Immature natural killer cell (primary cell): ENCODE results near the gene KCNN1. TPM values are rescaled to one million over a fixed set of nuclear protein-coding genes. Genes with fewer than 3 reads are reported as not detected.

Experiments used
- DNase-seq, 3 donors: peaks; one replicate each; pipeline ENCODE4 v3.0.0; 2022; ENCODE audit warnings: mixed read lengths in 1 of 3
- H3K27ac Mint-ChIP-seq, 6 donors: one replicate each; pipeline ENCODE4 v1.8.0; 2020; ENCODE audit warnings: mixed read lengths in 6 of 6, mild to moderate bottlenecking in 5 of 6, inconsistent platforms in 4 of 6, moderate library complexity in 3 of 6
- H3K27me3 Mint-ChIP-seq, 3 donors: one replicate each; pipeline ENCODE4 v1.8.0; 2020 to 2021; ENCODE audit warnings: low read depth in 3 of 3, mild to moderate bottlenecking in 3 of 3, mixed read lengths in 3 of 3, moderate library complexity in 3 of 3, inconsistent platforms in 1 of 3
- H3K36me3 Mint-ChIP-seq, 3 donors: one replicate each; pipeline ENCODE4 v1.8.0; 2020; ENCODE audit warnings: mixed read lengths in 3 of 3, inconsistent platforms in 2 of 3, mild to moderate bottlenecking in 2 of 3
- H3K4me1 Mint-ChIP-seq, 2 donors: one replicate each; pipeline ENCODE4 v1.8.0; 2020; ENCODE audit warnings: inconsistent platforms in 2 of 2, mild to moderate bottlenecking in 2 of 2, mixed read lengths in 2 of 2, moderate library complexity in 1 of 2
- H3K4me3 Mint-ChIP-seq, 5 donors: one replicate each; pipeline ENCODE4 v1.8.0; 2020; ENCODE audit warnings: mild to moderate bottlenecking in 5 of 5, mixed read lengths in 5 of 5, inconsistent platforms in 3 of 5, moderate library complexity in 3 of 5
- H3K9me3 Mint-ChIP-seq, 6 donors: one replicate each; pipeline ENCODE4 v1.8.0; 2020; ENCODE audit warnings: mild to moderate bottlenecking in 6 of 6, mixed read lengths in 6 of 6, inconsistent platforms in 4 of 6, moderate library complexity in 3 of 6
- polyA plus RNA-seq, 3 donors: library from polyadenylated mRNA; unstranded; fragments of 300-500 nt; fragmentation: Illumina TruSeq; gene quantifications; one replicate each; pipeline ENCODE4 v1.2.3, GENCODE V29; 2021

Gene KCNN1
- polyA plus RNA-seq, 3 donors from 2014 or later, result not detected

- Mint-ChIP-seq H3K4me1 (peaks cover 30 to 41% of the 10 kb centered on the region in 2 donors), H3K27ac (peak overlapping the region in 5 of 6 donors; percentile 67 to 92 (median 86)), H3K36me3 (no peaks in the 10 kb centered on the region), H3K4me3 (peak overlapping the region; percentile 45 to 79 (median 73)), H3K27me3 (peaks cover 40 to 48% (median 48%) of the 10 kb centered on the region in 3 donors), H3K9me3 (no peaks in the 10 kb centered on the region)
- DNase-seq, result peak; percentile 53 to 76 (median 58)
These were observed 16.4 kb upstream of the KCNN1 start for GRCh38 chr19:17950310-17951156.

DNA sequence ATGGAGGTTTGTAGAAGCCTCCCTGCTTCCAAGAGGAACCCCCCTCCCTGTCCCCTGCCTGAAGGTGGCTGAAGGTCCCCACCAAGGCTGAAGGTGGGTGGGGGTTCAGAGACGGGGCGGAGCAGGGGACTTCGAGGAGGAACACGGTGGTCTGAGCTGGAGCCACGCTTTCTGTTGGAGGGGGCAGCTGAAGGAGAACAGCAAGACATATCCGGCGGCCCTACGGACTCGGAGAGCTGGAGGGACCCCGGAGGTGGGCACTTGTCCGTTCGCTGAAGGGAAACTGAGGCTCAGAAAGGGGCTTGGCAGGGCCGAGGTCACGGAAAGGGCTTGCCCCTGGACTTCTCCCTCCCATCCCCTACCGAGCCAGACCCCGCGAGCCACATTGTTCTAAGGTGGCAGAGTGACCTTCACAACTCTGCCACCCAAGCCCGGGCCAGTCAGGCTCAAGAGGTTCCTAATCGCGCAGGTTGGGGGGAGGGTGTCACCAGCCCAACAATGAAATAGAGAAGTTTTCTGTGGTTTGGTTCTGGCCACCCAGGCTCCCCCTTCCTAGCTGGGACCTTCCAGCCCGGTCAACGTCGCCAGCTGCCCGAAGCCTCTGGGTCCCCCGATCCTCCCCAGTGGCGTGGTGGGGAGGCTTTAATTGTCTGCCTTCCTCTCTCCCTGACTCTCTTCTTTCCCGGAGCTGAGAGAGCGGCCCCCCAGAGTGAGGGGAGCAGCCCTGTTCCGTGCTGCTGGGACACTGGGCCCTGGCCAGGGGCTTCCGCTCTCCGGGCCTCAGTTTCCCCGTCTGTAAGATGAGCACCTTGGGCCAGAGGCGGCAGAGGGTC lies 15.5 kb upstream of the KCNN1 start:
- Mint-ChIP-seq H3K36me3 (no peaks in the 10 kb centered on the region), H3K27me3 (peaks cover 39 to 47% (median 43%) of the 10 kb centered on the region in 3 donors), H3K9me3 (no peaks in the 10 kb centered on the region), H3K4me3 (peak overlapping the region; percentile 4 to 79 (median 48)), H3K27ac (peak overlapping the region in 3 of 6 donors; percentile 10 to 87 (median 67)), H3K4me1 (peaks cover 30 to 39% of the 10 kb centered on the region in 2 donors)
- peak in 1 of 3 donors; percentile 27 for DNase-seq

DNA sequence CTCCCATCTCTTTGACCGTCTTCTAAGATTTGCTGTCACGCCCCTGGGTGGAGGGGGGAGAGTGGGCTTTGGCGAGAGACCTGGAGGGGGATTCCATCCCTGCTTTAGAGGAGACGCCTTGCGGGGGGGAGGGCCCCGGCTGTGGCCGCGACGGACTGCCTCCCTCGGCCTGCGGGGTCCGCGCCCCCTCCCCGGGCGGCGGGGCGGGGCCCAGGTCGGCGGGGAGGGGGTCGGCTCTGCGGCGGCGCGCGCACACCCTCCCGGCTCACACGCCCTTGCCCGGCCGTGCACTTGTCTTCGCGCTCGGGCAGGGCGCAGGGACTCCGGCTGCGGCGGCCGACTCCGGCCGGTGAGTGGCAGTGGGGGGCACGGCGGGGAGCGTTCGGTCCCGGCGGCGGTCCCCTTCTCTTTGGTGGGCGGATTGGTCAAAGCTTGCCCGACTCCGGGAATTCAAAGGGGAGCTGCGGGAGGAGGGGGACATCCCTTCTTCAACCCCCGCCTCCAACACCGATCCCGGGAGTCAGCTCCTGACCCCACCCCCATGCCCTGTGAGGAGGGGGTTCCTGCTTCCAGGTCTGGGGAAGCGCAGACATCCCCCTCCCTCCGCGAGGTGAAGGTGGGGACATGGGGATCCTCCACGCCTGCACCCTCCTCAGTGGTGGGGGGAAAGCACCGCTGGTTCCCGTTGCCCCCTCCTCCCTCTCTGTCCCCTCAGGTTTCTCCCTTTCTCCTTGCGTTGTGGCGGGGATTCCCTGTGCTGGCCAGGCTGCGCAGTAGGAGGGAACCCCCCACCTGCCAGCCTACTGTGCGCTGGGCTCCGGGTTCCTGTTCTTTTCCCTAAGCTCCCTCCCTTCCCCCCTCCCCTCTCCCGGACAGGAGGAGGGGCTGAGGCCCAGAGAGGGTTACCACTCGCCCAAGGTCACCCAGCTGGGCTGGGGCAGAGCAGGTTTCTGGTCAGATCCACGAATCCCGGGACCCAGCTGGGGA lies 14.6 kb upstream of the KCNN1 start:
- peaks cover 27 to 35% of the 10 kb centered on the region in 2 donors for H3K4me1 Mint-ChIP-seq
- peaks cover 0 to under 1% (median 0%) of the 10 kb centered on the region in 6 donors for H3K9me3 Mint-ChIP-seq
- H3K27ac Mint-ChIP-seq, result peak overlapping the region in 1 of 6 donors; percentile 40
- H3K27me3 Mint-ChIP-seq, result peaks cover 35 to 45% (median 36%) of the 10 kb centered on the region in 3 donors
- H3K4me3 Mint-ChIP-seq, result peak overlapping the region in 4 of 5 donors; percentile 18 to 51 (median 47)
- DNase-seq, result peak in 1 of 3 donors; percentile 32
- H3K36me3 Mint-ChIP-seq, result no peaks in the 10 kb centered on the region

DNA sequence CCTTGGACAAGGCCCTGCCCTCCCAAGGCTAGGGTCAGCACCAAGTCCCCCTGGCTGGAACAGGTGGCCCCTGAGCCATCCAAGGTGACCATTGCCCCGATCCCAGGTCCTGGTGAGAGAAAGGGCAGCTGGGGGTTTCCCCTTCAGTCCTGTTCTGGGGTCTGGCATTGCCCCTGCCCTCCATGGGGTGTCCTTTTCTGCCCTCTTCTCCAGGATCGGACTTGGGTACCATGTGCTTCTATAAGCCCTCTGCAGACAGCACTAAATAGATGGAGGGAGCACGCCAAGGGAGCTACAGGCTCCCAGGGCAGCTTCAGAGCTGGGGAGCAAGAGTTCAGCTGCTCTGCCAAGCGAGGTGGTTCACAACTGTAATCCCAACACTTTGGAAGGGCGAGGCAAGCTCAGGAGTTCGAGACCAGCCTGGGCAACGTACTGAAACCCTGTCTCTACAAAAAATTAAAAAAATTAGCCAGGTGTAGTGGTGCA lies 13.5 kb upstream of the KCNN1 start:
- DNase-seq, result no peak
- Mint-ChIP-seq H3K9me3 (peaks cover 0 to 3% (median 0%) of the 10 kb centered on the region in 6 donors), H3K27ac (no peak overlapping the region), H3K36me3 (no peaks in the 10 kb centered on the region), H3K27me3 (peaks cover 30 to 43% (median 39%) of the 10 kb centered on the region in 3 donors), H3K4me3 (no peak overlapping the region), H3K4me1 (peaks cover 24 to 32% of the 10 kb centered on the region in 2 donors)

DNA sequence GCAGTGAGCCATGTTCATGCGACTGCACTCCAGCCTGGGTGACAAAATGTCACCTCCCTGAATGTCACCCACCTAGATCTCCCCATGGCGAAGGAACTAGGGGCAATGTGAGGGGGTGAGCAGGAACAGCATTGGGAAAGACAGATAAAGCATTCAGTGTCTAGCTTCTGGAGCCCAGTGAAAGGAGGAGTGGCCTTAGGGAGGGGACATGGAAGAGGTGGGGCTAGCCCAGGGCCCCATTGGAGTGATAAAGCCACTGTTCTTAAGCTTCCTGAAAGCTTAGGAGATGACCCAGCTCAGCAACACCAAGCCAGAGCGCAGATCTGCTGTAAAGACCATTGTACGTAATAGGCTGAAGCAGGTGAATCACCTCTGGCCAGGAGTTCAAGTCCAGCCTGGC lies 13.0 kb upstream of the KCNN1 start:
- no peak for DNase-seq
- Mint-ChIP-seq H3K4me3 (no peak overlapping the region), H3K4me1 (peaks cover 20 to 30% of the 10 kb centered on the region in 2 donors), H3K9me3 (peaks cover 0 to 3% (median 0%) of the 10 kb centered on the region in 6 donors), H3K36me3 (no peaks in the 10 kb centered on the region), H3K27me3 (peaks cover 30 to 39% (median 39%) of the 10 kb centered on the region in 3 donors), H3K27ac (no peak overlapping the region)

GRCh38 chr19:17954401-17954800 lies 12.5 kb upstream of the KCNN1 start:
- H3K4me3 Mint-ChIP-seq, result no peak overlapping the region
- peaks cover 27 to 36% (median 34%) of the 10 kb centered on the region in 3 donors for H3K27me3 Mint-ChIP-seq
- H3K9me3 Mint-ChIP-seq, result peaks cover 0 to 3% (median 0%) of the 10 kb centered on the region in 6 donors
- H3K4me1 Mint-ChIP-seq, result peaks cover 14 to 26% of the 10 kb centered on the region in 2 donors
- H3K27ac Mint-ChIP-seq, result no peak overlapping the region
- no peaks in the 10 kb centered on the region for H3K36me3 Mint-ChIP-seq
- no peak for DNase-seq

GRCh38 chr19:17957149-17957849 lies 9.6 kb upstream of the KCNN1 start:
- H3K27ac Mint-ChIP-seq, result peak overlapping the region in 1 of 6 donors; percentile 16
- H3K9me3 Mint-ChIP-seq, result peaks cover 0 to 3% (median 0%) of the 10 kb centered on the region in 6 donors
- peaks cover 4 to 21% (median 15%) of the 10 kb centered on the region in 3 donors for H3K27me3 Mint-ChIP-seq
- DNase-seq, result no peak
- no peaks in the 10 kb centered on the region for H3K36me3 Mint-ChIP-seq
- H3K4me3 Mint-ChIP-seq, result no peak overlapping the region
- H3K4me1 Mint-ChIP-seq, result peaks cover 0 to 2% of the 10 kb centered on the region in 2 donors

DNA sequence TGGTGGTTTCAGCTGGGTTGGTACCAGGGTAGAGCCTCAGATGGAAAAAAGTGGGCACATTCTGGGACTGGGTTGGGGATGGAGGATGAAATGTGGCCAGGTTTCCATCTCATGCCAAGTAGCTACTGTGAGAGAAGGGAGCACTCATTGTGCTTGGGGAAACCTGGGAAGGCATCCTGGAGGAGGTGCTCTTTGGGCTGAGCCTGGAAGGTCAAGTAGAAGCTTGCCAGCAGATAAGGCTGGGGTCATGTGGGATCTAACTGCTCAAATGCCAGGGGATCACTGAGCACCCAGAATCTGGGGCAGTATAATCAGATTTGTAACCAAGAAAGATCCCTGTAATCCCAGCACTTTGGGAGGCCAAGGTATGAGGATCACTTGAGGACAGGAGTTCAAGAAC lies 9.0 kb upstream of the KCNN1 start:
- Mint-ChIP-seq H3K36me3 (no peaks in the 10 kb centered on the region), H3K4me3 (no peak overlapping the region), H3K27ac (no peak overlapping the region), H3K4me1 (no peaks in the 10 kb centered on the region), H3K9me3 (peaks cover 0 to 3% (median 0%) of the 10 kb centered on the region in 6 donors), H3K27me3 (peaks cover 4 to 21% (median 15%) of the 10 kb centered on the region in 3 donors)
- no peak for DNase-seq

GRCh38 chr19:17963936-17964691 lies 2.8 kb upstream of the KCNN1 start:
- H3K36me3 Mint-ChIP-seq, result no peaks in the 10 kb centered on the region
- H3K9me3 Mint-ChIP-seq, result no peaks in the 10 kb centered on the region
- H3K4me1 Mint-ChIP-seq, result peaks cover 0 to 4% of the 10 kb centered on the region in 2 donors
- H3K4me3 Mint-ChIP-seq, result no peak overlapping the region
- peaks cover 6 to 11% (median 6%) of the 10 kb centered on the region in 3 donors for H3K27me3 Mint-ChIP-seq
- H3K27ac Mint-ChIP-seq, result no peak overlapping the region
- no peak for DNase-seq

DNA sequence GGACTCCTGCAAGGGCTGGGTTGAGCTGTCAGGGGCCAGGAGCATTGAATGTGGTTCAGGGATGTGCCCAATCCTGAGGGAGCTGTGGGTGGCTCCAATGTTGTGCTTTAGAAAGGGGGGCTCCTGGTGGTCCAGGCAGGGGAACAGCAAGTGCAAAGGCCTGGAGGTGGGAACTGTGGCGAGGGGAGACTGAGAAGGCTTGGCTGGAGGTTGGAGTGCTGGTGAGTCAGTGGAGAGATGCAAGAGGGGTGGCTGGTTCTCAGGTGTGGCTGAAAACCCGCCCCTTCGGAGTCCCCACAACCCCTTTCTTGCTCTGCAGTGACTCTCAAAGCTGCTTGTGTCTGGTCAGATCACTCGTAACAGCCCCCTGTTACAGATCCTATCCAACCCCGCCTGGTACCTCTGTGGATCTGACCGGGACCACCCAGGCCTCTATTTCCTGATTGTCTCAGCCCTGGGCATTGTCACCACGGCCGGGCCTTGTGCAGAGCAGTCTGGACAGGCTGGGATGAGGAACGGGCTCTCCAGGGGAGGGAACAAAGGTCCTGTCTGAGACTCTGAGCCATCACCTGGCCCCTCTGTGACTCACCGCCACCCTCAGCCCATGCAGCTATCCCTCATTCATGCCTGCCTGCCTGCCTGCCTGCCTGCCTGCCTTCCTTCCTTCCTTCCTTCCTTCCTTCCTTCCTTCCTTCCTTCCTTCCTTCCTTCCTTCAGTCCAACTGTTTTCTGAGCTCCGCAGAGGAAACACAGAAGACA lies 1.4 kb upstream of the KCNN1 start:
- Mint-ChIP-seq H3K27me3 (peaks cover 6 to 11% (median 6%) of the 10 kb centered on the region in 3 donors), H3K4me1 (peaks cover 0 to 4% of the 10 kb centered on the region in 2 donors), H3K27ac (no peak overlapping the region), H3K9me3 (no peaks in the 10 kb centered on the region), H3K36me3 (no peaks in the 10 kb centered on the region), H3K4me3 (peak overlapping the region in 1 of 5 donors; percentile 52)
- DNase-seq, result no peak

DNA sequence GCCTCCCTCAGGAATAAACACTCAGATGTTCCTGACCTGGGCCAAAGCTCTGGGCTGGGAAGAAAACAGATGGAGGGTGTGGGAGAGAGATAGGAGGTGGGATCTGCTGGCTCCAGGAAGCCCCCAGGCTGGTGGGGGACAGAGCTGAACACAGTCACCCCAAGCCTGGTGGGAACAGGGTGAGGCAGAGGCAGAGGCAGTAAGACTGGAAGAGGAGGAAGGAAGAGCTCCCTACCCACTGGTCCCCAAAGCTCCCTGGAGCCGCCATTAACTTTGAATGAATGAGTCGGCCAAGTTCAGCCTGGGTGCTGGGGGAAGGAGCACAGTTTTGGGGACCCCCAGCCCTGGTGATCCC lies 801 bp upstream of the KCNN1 start:
- DNase-seq, result no peak
- Mint-ChIP-seq H3K36me3 (no peaks in the 10 kb centered on the region), H3K27me3 (peaks cover 6 to 13% (median 6%) of the 10 kb centered on the region in 3 donors), H3K27ac (no peak overlapping the region), H3K4me1 (peaks cover 0 to 4% of the 10 kb centered on the region in 2 donors), H3K9me3 (no peaks in the 10 kb centered on the region), H3K4me3 (peak overlapping the region in 1 of 5 donors; percentile 52)
